Vagina (tissue), 2 donors: Measurements from ENCODE around the gene XPNPEP2. TPM values are rescaled to one million over a fixed set of nuclear protein-coding genes. Genes with fewer than 3 reads are reported as not detected.

Experiments
- DNase-seq, 2 donors: peaks; one replicate each; pipeline ENCODE4 v3.0.0-alpha.2; 2017; ENCODE audit errors: extremely low spot score in 2 of 2
- H3K27ac ChIP-seq: fragments of 200-600 bp; sonication (generic); one replicate; pipeline ENCODE4 v1.5.1; 2019
- H3K27me3 ChIP-seq: fragments of 200-600 bp; sonication (generic); one replicate; pipeline ENCODE4 v1.5.1; 2019
- H3K36me3 ChIP-seq, 2 donors: fragments of 200-600 bp; sonication (generic); one replicate each; pipeline ENCODE4 v1.5.1; 2017 to 2019
- H3K4me1 ChIP-seq: fragments of 200-600 bp; sonication (generic); one replicate; pipeline ENCODE4 v1.5.1; 2019
- H3K4me3 ChIP-seq, 2 donors: fragments of 200-600 bp; sonication (generic); 1 replicate in 1 of 2; 2 replicates in 1 of 2; pipeline ENCODE4 v1.5.1; 2016 to 2019
- H3K9me3 ChIP-seq: fragments of 200-600 bp; sonication (generic); one replicate; pipeline ENCODE4 v1.5.1; 2019
- POLR2A ChIP-seq, 2 donors: fragments of 450-650 bp; IDR thresholded peaks; one replicate each; pipeline ENCODE4 v1.6.1; 2017; ENCODE audit warnings: antibody characterized with exemption in 2 of 2, mild to moderate bottlenecking in 2 of 2, moderate library complexity in 2 of 2
- POLR2AphosphoS5 ChIP-seq, 2 donors: sonication (generic); formaldehyde crosslinking; IDR thresholded peaks; one replicate each; pipeline ENCODE4 v1.9.0; 2017; ENCODE audit warnings: antibody characterized with exemption in 2 of 2, mild to moderate bottlenecking in 2 of 2, low read depth in 1 of 2; ENCODE audit not compliant: insufficient read depth in 1 of 2
- intact Hi-C: fragments of 100-400 bp; cut with DNase I; formaldehyde crosslinking; loops from one replicate; pipeline ENCODE4 v1.15.1; 2023
- total RNA-seq: library from RNA; depleted of rRNA; stranded (reverse); fragments of >200 nt; gene quantifications from one replicate; pipeline ENCODE4 v1.2.3, GENCODE V29; 2016
- TF ChIP-seq, protein P1 (sequence below), 3 experiments: fragments of 450-650 bp in 2 of 3; fragments of 200-600 bp in 1 of 3; sonication (generic) in 1 of 3; IDR thresholded peaks; one replicate each; pipeline ENCODE4 v1.5.1; 2017 to 2019; ENCODE audit warnings: antibody characterized with exemption in 3 of 3, mild to moderate bottlenecking in 2 of 3, moderate library complexity in 2 of 3

XPNPEP2 gene
- total RNA-seq, 1 donor from 2014 or later, result 22.3 TPM

DNA sequence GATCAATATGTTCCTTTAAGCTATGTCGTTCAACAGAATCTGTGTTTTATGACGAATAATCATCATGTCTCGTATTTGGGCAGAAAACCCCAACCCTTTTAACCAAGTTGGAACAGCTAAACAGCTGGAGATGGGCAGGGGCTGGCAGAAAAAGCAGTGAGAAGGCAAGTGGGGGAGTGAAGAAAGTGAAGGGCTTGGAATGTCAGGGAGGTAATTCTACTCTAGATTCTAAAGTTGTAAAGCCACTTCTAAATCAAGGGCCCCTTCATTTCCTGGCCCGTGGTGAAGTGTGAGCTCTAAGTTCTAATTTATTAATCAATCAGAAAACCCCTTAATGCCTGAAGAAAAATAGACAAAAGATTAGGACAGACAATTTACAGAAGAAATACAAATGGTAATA lies 61.4 kb downstream of the XPNPEP2 start:
- H3K4me1 ChIP-seq, result no peaks in the 10 kb centered on the region
- TF ChIP-seq POLR2A (IDR thresholded peaks at IDR 0.05), result no peak
- TF ChIP-seq, protein P1, sequence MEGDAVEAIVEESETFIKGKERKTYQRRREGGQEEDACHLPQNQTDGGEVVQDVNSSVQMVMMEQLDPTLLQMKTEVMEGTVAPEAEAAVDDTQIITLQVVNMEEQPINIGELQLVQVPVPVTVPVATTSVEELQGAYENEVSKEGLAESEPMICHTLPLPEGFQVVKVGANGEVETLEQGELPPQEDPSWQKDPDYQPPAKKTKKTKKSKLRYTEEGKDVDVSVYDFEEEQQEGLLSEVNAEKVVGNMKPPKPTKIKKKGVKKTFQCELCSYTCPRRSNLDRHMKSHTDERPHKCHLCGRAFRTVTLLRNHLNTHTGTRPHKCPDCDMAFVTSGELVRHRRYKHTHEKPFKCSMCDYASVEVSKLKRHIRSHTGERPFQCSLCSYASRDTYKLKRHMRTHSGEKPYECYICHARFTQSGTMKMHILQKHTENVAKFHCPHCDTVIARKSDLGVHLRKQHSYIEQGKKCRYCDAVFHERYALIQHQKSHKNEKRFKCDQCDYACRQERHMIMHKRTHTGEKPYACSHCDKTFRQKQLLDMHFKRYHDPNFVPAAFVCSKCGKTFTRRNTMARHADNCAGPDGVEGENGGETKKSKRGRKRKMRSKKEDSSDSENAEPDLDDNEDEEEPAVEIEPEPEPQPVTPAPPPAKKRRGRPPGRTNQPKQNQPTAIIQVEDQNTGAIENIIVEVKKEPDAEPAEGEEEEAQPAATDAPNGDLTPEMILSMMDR (IDR thresholded peaks at IDR 0.05), result no peak
- TF ChIP-seq POLR2AphosphoS5 (IDR thresholded peaks at IDR 0.05; ENCODE audit: insufficient read depth in 1 of 2, low read depth in 1 of 2), result no peak
- intact Hi-C loops, result no loop called here
- no peak overlapping the region for H3K4me3 ChIP-seq
- no peak for DNase-seq
- no peak overlapping the region for H3K27ac ChIP-seq
- H3K9me3 ChIP-seq, result no peaks in the 10 kb centered on the region
- no peaks in the 10 kb centered on the region for H3K36me3 ChIP-seq
- H3K27me3 ChIP-seq, result no peaks in the 10 kb centered on the region

DNA sequence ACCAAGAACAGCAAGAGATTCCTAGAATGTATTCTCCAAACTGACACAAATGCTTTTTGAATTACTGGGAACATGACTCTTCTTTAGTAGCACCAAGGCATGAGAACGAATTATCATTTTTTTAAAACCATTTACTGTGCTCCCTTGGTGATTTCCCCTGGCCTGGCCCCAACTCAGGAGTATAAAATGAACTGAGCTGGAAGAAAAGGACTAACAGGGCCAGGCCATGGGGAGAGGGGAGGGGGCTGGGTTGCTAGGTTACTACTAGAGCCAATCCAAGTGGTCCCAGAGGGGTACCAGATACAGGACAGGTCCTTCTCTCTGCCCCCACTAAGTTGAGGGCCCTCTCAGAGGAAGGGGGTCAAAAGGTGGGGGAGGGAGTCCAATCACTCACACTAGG lies 64.1 kb downstream of the XPNPEP2 start:
- Histone ChIP-seq H3K4me3 (no peak overlapping the region), H3K9me3 (no peaks in the 10 kb centered on the region), H3K36me3 (peaks cover 0 to 8% of the 10 kb centered on the region in 2 donors), H3K4me1 (no peaks in the 10 kb centered on the region), H3K27ac (no peak overlapping the region), H3K27me3 (no peaks in the 10 kb centered on the region)
- no peak for DNase-seq
- no peak for TF ChIP-seq POLR2AphosphoS5 (IDR thresholded peaks at IDR 0.05; ENCODE audit: insufficient read depth in 1 of 2, low read depth in 1 of 2)
- TF ChIP-seq, protein P1 (IDR thresholded peaks at IDR 0.05), result no peak
- TF ChIP-seq POLR2A (IDR thresholded peaks at IDR 0.05), result no peak
- intact Hi-C loops, result no loop called here

DNA sequence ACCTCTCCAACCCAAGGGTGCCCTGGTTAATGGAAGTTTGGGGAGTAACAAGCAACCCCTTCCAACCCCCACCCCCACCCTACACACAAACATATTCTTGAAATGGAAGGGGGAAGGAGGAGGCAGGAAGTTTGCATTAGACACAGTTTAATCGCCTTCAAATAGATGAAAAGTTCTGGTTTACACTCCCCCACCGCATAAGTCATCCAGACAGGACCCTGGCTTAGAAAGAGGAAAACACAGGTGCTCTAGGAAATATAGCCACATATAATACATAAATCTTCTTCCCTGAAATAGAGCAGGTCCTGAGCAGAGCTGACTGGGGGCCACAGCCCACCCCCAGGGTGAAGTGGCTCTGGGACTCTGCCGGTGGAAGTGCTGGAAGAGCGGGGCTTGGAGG lies 66.0 kb downstream of the XPNPEP2 start:
- no peak for DNase-seq
- Histone ChIP-seq H3K27me3 (no peaks in the 10 kb centered on the region), H3K9me3 (no peaks in the 10 kb centered on the region), H3K4me3 (no peak overlapping the region), H3K4me1 (no peaks in the 10 kb centered on the region), H3K36me3 (peaks cover 0 to 8% of the 10 kb centered on the region in 2 donors), H3K27ac (no peak overlapping the region)
- TF ChIP-seq, protein P1 (IDR thresholded peaks at IDR 0.05), result no peak
- TF ChIP-seq POLR2AphosphoS5 (IDR thresholded peaks at IDR 0.05; ENCODE audit: insufficient read depth in 1 of 2, low read depth in 1 of 2) (no peak), POLR2A (IDR thresholded peaks at IDR 0.05) (no peak)
- intact Hi-C loops, result no loop called here

DNA sequence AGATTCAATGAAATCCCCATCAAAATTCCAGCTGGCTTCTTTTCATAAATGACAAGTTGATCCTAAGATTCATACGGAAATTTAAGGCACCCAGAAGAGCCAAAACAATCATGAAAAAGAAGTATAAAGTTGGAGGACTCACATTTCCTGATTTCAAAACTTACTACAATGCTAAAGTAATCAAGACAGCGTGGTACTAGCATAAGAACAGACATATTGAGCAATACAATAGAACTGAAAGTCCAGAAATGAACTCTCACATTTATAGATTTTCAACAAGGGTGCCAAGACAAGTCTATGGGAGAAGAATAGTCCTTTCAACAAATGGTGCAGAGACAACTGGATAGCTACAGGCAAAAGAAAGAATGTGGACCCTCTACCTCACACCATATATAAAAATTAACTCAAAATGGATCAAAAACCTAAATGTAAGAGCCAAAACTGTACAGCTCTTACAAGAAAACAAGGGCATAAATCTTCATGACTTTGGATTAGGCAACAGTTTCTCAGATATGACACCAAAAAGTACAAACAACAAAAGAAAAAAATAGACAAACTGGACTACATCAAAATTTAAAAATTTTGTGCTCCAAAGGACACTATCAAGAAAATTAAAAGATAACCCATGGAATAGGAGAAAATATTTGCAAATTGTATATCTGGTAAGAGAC lies 69.5 kb downstream of the XPNPEP2 start:
- DNase-seq, result no peak
- intact Hi-C loops, result no loop called here
- TF ChIP-seq, protein P1 (IDR thresholded peaks at IDR 0.05), result no peak
- TF ChIP-seq POLR2A (IDR thresholded peaks at IDR 0.05) (no peak), POLR2AphosphoS5 (IDR thresholded peaks at IDR 0.05; ENCODE audit: insufficient read depth in 1 of 2, low read depth in 1 of 2) (no peak)
- no peak overlapping the region for H3K4me3 ChIP-seq
- no peaks in the 10 kb centered on the region for H3K4me1 ChIP-seq
- H3K36me3 ChIP-seq, result peaks cover 0 to 15% of the 10 kb centered on the region in 2 donors
- no peak overlapping the region for H3K27ac ChIP-seq
- H3K27me3 ChIP-seq, result no peaks in the 10 kb centered on the region
- H3K9me3 ChIP-seq, result no peaks in the 10 kb centered on the region
